HG03565 (cell line): ENCODE results near the gene CEP131.

Source experiments
- ATAC-seq: cut with Tn5 transposase; IDR thresholded peaks from one replicate; pipeline ENCODE4 v1.9.1; 2021; ENCODE audit warnings: mild to moderate bottlenecking, moderate library complexity; ENCODE audit not compliant: unreplicated experiment

Gene CEP131

DNA sequence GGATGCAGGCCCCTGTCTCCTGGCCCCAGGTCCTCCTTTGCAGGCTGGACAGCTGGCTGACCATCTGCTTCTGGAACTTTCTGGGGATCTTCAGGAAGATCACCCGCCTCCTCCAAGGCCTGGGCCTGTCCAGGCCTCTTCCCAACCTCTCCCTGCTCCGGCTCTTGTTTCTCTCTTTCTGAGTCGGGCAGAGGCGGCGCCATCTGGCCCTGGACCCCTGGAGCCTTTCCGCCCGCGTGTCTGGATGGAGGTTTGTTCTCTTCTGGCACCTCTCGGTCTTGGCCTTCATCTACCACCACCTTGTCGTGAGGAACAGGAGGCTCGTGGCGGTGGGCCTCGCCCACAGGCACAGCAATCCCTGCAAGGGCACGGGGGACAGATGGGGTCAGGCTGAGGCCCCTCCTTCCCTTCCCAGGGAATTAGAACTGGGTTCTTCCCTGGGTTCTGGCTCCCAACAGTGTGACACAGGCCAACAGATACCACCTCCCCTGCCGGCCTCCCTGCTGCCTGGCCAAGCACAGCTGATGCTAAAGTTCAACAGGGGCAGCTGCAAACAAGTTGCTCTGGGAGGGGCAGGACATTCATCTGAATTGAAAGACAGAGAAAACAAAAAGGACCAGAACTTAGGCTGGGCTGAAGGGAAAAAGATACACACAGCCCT is 29.7 kb upstream of the CEP131 start:
- no peak for ATAC-seq

- ATAC-seq = no peak
Observed at GRCh38 chr17:81251709-81252301, 29.0 kb upstream of the CEP131 start.

DNA sequence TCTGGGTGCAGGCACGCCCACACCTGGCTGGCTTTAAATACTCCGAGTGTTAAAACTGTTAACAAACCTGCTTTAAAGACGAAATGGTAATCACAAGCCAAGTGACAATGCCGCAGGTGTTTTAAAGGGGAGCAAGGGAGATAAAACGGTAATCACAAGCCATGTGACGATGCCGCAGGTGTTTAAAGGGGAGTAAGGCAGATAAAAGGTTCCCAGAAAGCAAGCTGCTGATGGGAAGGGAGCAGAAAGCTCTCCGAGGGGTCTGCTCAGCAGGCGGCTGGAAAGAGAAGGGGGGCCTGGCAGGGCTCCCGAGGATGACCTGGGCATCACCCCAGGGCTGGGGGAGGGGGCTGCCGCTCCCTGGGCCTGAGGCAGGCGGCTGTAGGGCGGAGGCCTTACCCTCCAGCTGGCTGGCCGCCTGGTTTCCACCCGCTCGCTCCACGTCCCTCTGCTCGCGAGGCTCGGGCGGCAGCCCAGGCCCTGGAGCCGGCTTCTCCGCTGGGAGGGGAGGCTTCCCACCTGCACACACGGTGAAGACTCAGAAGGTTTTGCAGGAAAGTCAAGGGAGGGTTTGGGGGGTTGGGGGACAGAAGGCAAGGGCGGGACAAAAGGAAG is 28.4 kb upstream of the CEP131 start:
- no peak for ATAC-seq

DNA sequence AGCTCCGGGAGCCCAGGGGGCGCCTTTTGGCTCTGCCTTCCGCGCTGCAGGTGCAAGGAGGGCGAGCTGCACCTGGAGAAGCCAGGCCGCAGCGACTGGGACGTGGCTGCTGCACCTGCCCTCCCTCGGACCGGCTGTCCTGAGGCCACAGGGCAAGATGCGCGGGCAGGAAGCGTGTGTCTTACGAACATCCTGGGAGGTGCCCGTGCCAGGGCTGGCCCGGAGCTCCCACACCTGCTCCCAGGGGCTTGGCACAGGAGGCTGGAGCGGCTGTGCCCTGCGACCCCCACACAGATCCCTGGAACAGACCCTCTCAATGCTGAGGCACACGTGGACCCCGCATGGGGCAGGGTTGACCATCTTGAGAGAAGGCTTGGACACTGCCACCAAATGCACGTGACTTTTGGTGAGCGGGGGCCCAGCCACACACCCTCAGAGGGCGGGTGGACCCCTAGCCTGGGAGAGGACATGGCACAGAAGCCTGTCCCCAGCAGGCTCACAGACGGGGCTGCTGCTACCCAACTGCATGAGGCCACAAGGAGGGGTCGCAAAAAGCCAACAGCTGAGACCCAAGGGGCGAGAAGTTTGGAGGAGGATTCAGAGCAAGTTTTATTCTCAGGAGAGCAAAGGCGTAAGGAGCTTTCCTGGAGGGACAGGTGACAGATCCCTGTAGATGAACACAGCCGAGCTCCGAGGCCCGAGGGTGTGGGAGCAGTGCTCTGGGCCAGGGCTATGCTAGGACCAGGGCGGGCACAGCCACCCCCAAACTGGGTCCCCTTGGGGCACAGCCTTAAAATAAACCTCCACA is 27.7 kb upstream of the CEP131 start:
- no peak for ATAC-seq

- ATAC-seq = no peak
Observed at GRCh38 chr17:81249223-81250040, 26.7 kb upstream of the CEP131 start.

- ATAC-seq = no peak
Observed at GRCh38 chr17:81248649-81249048, 25.9 kb upstream of the CEP131 start.

GRCh38 chr17:81247339-81247990 is 24.7 kb upstream of the CEP131 start:
- no peak for ATAC-seq

DNA sequence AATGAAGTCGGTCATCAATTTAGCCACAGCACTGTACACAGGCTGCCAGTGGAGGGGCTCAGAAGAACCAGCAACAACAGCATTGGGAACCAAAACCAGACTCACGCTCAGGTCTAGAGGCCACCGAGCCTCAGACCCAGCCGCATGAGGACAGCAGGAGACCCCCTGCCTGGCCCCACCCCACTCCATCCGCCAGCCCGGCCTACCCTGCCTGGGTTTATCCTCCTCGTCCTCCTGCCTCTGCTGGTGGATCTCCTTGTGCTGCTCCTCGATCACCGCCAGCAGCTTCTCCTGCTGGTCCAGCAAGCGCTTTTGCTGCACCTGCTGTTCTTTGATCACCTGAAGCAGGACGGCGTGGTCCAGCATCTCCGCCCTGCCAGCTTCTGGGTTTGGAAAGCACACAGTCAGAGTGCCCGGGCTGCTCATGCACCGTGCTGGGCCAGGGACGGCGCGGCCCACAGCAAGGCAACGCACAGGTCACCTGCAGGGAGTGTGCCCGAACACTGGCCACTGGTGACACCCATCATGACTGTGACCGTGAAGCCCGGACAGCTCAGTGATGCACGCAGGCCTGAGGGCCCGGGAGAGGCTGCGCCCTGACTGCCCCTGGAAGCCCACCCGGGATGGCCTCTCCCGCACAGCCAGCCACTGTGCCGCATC is 24.0 kb upstream of the CEP131 start:
- ATAC-seq = no peak

- no peak for ATAC-seq
Observed at GRCh38 chr17:81246343-81246670, 23.5 kb upstream of the CEP131 start.

- no peak for ATAC-seq
Observed at GRCh38 chr17:81245665-81246342, 23.0 kb upstream of the CEP131 start.

- ATAC-seq = peak; percentile 37
Observed at GRCh38 chr17:81245024-81245664, 22.4 kb upstream of the CEP131 start.

DNA sequence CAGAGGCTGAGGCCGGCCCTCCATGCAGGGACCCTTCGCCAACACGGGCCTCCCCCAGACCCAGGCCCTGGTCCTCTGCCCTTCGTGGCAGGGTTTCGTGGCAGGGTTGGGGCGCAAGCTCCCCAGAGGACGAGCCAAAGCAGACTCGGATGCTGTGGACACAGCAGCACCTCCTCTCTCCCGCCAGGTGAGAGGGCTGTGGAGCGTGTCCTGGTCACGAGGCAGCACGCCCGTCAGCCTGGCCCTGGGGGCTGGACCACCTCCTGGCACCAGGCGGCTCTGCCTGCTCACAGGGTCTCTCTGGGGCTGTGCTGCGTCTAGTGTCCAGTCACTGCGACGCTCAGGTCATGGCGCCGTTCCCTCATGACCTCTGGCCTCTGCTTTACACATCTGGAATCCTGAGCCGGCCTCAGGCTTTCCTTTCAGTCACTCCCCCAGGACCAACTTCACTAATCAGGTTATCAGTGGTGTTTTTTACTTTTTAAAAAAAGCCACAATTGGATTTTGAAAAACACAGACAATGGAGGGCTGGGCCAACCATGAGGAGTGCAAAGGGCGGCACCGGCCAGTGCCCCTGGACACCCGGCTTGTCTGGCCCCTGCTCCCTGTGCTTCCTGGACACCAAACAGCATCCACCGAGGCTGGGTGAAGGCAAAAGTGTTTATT is 21.7 kb upstream of the CEP131 start:
- ATAC-seq = no peak

GRCh38 chr17:81243333-81243664 is 20.5 kb upstream of the CEP131 start:
- no peak for ATAC-seq

DNA sequence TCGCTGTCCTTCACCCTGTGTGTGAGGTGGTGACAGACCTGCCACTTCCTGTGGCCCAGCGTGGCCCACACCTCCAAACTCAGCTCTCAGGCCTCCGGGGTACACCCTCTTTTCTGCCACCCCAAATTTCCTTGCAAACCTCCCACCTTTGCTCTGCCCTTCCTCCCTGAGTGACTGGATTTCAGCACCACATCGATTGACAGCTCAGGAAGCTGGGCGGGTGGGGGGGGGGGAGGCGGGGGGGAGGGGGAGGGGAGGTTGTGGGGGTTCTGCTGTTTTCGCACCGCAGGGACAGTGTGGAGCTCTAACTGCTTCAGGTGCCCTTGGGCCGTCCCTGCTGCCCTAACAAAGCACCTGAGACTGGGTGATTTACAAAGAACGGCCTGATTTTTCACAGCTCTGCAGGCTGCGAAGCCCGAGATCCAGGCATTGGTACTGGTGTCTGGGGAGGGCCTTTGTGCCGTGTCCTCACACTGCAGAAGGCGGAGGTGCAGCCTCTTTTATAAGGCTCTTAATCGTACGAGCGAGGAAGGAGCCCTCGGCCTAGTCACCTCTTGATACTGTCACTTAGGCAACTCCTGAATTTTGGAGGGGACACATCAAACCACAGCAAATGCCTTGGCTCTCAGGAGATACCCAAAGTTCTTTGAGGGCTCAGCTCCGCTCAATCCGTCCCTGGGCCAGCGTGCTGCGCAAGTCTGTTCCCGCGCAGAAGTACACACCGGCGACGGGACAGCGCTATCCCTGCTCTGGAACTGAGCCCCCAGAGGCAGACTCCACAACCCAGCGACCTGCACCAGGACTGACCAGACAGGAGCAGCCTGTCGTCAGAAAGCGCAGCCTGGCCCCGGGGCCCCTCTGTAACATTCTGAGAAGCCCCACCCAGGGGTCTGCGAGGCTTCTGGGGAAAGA is 19.9 kb upstream of the CEP131 start:
- no peak for ATAC-seq

- ATAC-seq = no peak
Observed at GRCh38 chr17:81241648-81242420, 19.1 kb upstream of the CEP131 start.

DNA sequence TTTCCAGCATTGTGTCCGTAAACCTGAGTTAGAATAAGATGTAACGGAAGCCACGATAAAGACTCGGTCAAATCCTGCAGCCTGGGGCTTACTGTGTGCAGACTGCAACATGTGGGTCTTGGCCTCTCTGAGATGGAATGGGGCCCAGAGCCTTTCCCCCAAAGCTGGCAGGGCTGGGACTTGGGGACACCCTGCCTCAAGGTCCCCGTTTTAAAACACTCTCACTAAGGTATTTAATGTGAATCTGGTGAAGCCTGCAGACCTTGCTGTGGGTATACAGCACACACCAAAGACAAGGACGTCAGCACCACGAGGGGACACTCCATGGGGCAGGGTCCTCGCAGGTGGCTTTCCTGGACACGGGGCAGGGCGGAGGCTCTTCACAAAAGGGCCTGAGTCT is 18.4 kb upstream of the CEP131 start:
- ATAC-seq = no peak

- ATAC-seq = no peak
Observed at GRCh38 chr17:81240761-81241160, 18.0 kb upstream of the CEP131 start.
